Endothelial cell of umbilical vein (primary cell): ENCODE data around the gene SPPL2B. TPM values are rescaled to one million over a fixed set of nuclear protein-coding genes. Genes with fewer than 3 reads are reported as not detected.

Experiments used
- BruUV-seq: library from RNA; stranded (reverse); fragments of 400-500 nt; replicated peaks from 2 replicates; lab custom pipeline; 2021; lab: Mats Ljungman, UMichigan
- CTCF ChIA-PET: fragments of 300-600, 350-600 bp; sonication (Branson Sonifier 250); formaldehyde crosslinking; loops from one replicate; lab custom pipeline; 2021; ENCODE audit warnings: antibody characterized with exemption, inconsistent platforms; lab: Charles Lee
- POLR2A ChIA-PET: fragments of 300-600, 350-600 bp; sonication (Branson Sonifier 250); formaldehyde crosslinking; loops from one replicate; lab custom pipeline; 2021; ENCODE audit warnings: antibody characterized with exemption, inconsistent platforms; lab: Charles Lee
- DNase-seq: peaks from one replicate; pipeline ENCODE4 v3.0.0-alpha.2; 2011; ENCODE audit warnings: low read depth, low spot score
- FAIRE-seq: peaks from 2 replicates; lab custom pipeline; 2011; peaks lifted over from hg19 to GRCh38; lab: Jason Lieb, UNC
- H2AFZ ChIP-seq: 2 replicates; pipeline ENCODE4 v1.6.0; 2012; ENCODE audit warnings: low read depth, low read length, control low read depth, inconsistent platforms
- H3K27ac ChIP-seq: 2 replicates; pipeline ENCODE4 v1.5.1; 2011; ENCODE audit warnings: low read depth, mild to moderate bottlenecking, control low read depth, low read length, moderate library complexity; ENCODE audit not compliant: insufficient read depth
- H3K27me3 ChIP-seq, 2 experiments: 2 replicates each; pipeline versions ENCODE4 v1.6.0 to v1.6.1; 2011; ENCODE audit warnings: low read length in 2 of 2, mixed read lengths in 1 of 2; ENCODE audit not compliant: control insufficient read depth in 2 of 2, insufficient read depth in 2 of 2
- H3K36me3 ChIP-seq, 2 experiments: 2 replicates in 1 of 2; 3 replicates in 1 of 2; pipeline ENCODE4 v1.5.1; 2011; ENCODE audit warnings: low read length in 2 of 2, mild to moderate bottlenecking in 1 of 2, moderate library complexity in 1 of 2; ENCODE audit not compliant: control insufficient read depth in 2 of 2, insufficient read depth in 2 of 2; ENCODE audit errors: extremely low read depth in 1 of 2
- H3K4me1 ChIP-seq: 3 replicates; pipeline ENCODE4 v1.5.1; 2011; ENCODE audit warnings: mild to moderate bottlenecking, low read length; ENCODE audit not compliant: control insufficient read depth, insufficient read depth; ENCODE audit errors: extremely low read depth
- H3K4me2 ChIP-seq: 2 replicates; pipeline ENCODE4 v1.6.1; 2011; ENCODE audit warnings: low read length, control low read depth, mixed read lengths; ENCODE audit not compliant: insufficient read depth
- H3K4me3 ChIP-seq, 3 experiments: fragments of 200-600 bp in 1 of 3; sonication (generic), shearing (Covaris generic) in 1 of 3; replicated peaks in 1 of 3; 2 replicates each; pipeline ENCODE4 v1.5.1; 2011 to 2016; ENCODE audit warnings: control low read depth in 3 of 3, low read length in 3 of 3, mild to moderate bottlenecking in 2 of 3, inconsistent platforms in 1 of 3, low read depth in 1 of 3, moderate library complexity in 1 of 3; ENCODE audit not compliant: insufficient read depth in 1 of 3
- H3K79me2 ChIP-seq: 2 replicates; pipeline ENCODE4 v1.6.0; 2012; ENCODE audit warnings: low read length, inconsistent platforms; ENCODE audit not compliant: control insufficient read depth, insufficient read depth
- H3K9ac ChIP-seq: replicated peaks from 2 replicates; pipeline ENCODE3; 2011; ENCODE audit warnings: low read length, control low read depth; ENCODE audit not compliant: insufficient read depth; ENCODE audit errors: extremely low read depth
- H3K9me1 ChIP-seq: replicated peaks from 3 replicates; pipeline ENCODE4 v1.6.0; 2011; ENCODE audit warnings: mild to moderate bottlenecking, low read length; ENCODE audit not compliant: control insufficient read depth, insufficient read depth; ENCODE audit errors: extremely low read depth
- H3K9me3 ChIP-seq: replicated peaks from 2 replicates; pipeline ENCODE4 v1.5.1; 2012; ENCODE audit warnings: low read length, inconsistent platforms; ENCODE audit not compliant: control insufficient read depth, insufficient read depth
- H4K20me1 ChIP-seq: replicated peaks from 2 replicates; pipeline ENCODE3; 2011; ENCODE audit warnings: mild to moderate bottlenecking, low read length; ENCODE audit not compliant: control insufficient read depth, insufficient read depth; ENCODE audit errors: extremely low read depth
- CTCF ChIP-seq, 2 donors: IDR thresholded peaks; 1 replicate in 1 of 2; 2 replicates in 1 of 2; pipeline ENCODE4 v1.5.1; 2011; ENCODE audit warnings: low read length in 2 of 2, mild to moderate bottlenecking in 2 of 2, moderate library complexity in 2 of 2, control low read depth in 1 of 2, inconsistent platforms in 1 of 2, low read depth in 1 of 2; ENCODE audit not compliant: insufficient read depth in 1 of 2; ENCODE audit errors: extremely low read depth in 1 of 2
- EZH2 ChIP-seq: IDR thresholded peaks from 2 replicates; pipeline ENCODE4 v1.6.1; 2012; ENCODE audit warnings: borderline replicate concordance, low read depth, mild to moderate bottlenecking, moderate library complexity, low read length, inconsistent platforms; ENCODE audit not compliant: severe bottlenecking
- FOS ChIP-seq: IDR thresholded peaks from 2 replicates; pipeline ENCODE4 v1.6.1; 2011; ENCODE audit warnings: mild to moderate bottlenecking, low read length, moderate library complexity, borderline replicate concordance; ENCODE audit not compliant: insufficient read depth
- GATA2 ChIP-seq: IDR thresholded peaks from 2 replicates; pipeline ENCODE4 v1.7.0; 2011; ENCODE audit warnings: low read depth, mild to moderate bottlenecking, moderate library complexity, mixed read lengths, low read length; ENCODE audit not compliant: insufficient read length, insufficient read depth
- JUN ChIP-seq: IDR thresholded peaks from 2 replicates; pipeline ENCODE4 v1.6.1; 2011; ENCODE audit warnings: borderline replicate concordance, low read depth; ENCODE audit not compliant: insufficient read length, insufficient read depth
- MAX ChIP-seq: IDR thresholded peaks from 2 replicates; pipeline ENCODE4 v1.6.1; 2011; ENCODE audit not compliant: insufficient read depth, insufficient read length
- MYC ChIP-seq: IDR thresholded peaks from one replicate; pipeline ENCODE4 v1.6.1; 2011; ENCODE audit warnings: mild to moderate bottlenecking, low read depth, low read length
- POLR2A ChIP-seq: IDR thresholded peaks from 2 replicates; pipeline ENCODE4 v1.6.1; 2012; ENCODE audit warnings: low read depth, mild to moderate bottlenecking, control low read depth, low read length
- POLR2AphosphoS5 ChIP-seq: IDR thresholded peaks from 2 replicates; pipeline ENCODE4 v1.6.1; 2012; ENCODE audit warnings: low read depth, mild to moderate bottlenecking, control low read depth, low read length, moderate library complexity; ENCODE audit not compliant: insufficient read depth
- dilution Hi-C: fragments of 300-500 bp; cut with MboI; formaldehyde crosslinking; loops from one replicate; pipeline ENCODE4 v1.15.0; 2019; ENCODE audit warnings: low sequenced_read_pairs; ENCODE audit not compliant: extremely low pct_ligation_motif_present
- intact Hi-C: fragments of 100-400 bp; cut with micrococcal nuclease; formaldehyde crosslinking; loops from one replicate; pipeline ENCODE4 v1.10.0; 2022
- polyA plus RNA-seq, 4 experiments: library from polyadenylated mRNA; depleted of rRNA in 3 of 4; stranded (reverse) in 3 of 4; unstranded in 1 of 4; fragments of >200 nt; gene quantifications; 2 replicates each; pipeline versions ENCODE4 v1.2.1 to v1.2.3, GENCODE V29; 2011 to 2012; ENCODE audit warnings: missing spikeins in 1 of 4
- total RNA-seq: library from RNA; stranded (reverse); gene quantifications from 2 replicates; pipeline ENCODE4 v1.2.3, GENCODE V29; 2021

The SPPL2B gene
- total and polyA plus RNA-seq, 2 donors (not counting 3 experiments of a cell fraction or from before 2014, with no cell fraction given), result 60.7 to 62.7 TPM

- Histone ChIP-seq H3K9me3 (no peaks in the 10 kb centered on the region), H3K9ac (no peak overlapping the region), H3K4me2 (no peak overlapping the region), H3K36me3 (no peaks in the 10 kb centered on the region), H3K27me3 (no peaks in the 10 kb centered on the region), H2AFZ (no peak overlapping the region), H3K79me2 (peaks cover 39% of the 10 kb centered on the region), H4K20me1 (no peaks in the 10 kb centered on the region), H3K4me1 (peaks cover 15% of the 10 kb centered on the region), H3K27ac (no peak overlapping the region), H3K4me3 (no peak overlapping the region), H3K9me1 (no peaks in the 10 kb centered on the region)
- dilution Hi-C loops, result no loop called here
- CTCF ChIA-PET, result no interaction called here
- FAIRE-seq (no peak), DNase-seq (no peak)
- POLR2A ChIA-PET, result interaction anchor here (0.6 kb wide), 1 partner anchor 146 kb away, joined by 6 read pairs; no protein-coding TSS in a partner anchor
- TF ChIP-seq POLR2A (no peak), EZH2 (no peak), FOS (no peak), JUN (no peak), GATA2 (no peak), POLR2AphosphoS5 (no peak)
- intact Hi-C loops, result no loop called here
- BruUV-seq, result no TSS peak
These were observed 3.2 kb downstream of the SPPL2B start for GRCh38 chr19:2331601-2332246.

- Histone ChIP-seq H3K9me1 (no peaks in the 10 kb centered on the region), H3K27me3 (no peaks in the 10 kb centered on the region), H3K79me2 (peaks cover 31% of the 10 kb centered on the region), H2AFZ (no peak overlapping the region), H3K9ac (no peak overlapping the region), H3K4me2 (no peak overlapping the region), H3K9me3 (no peaks in the 10 kb centered on the region), H3K27ac (no peak overlapping the region), H3K36me3 (no peaks in the 10 kb centered on the region), H3K4me3 (no peak overlapping the region), H3K4me1 (peaks cover 9% of the 10 kb centered on the region), H4K20me1 (no peaks in the 10 kb centered on the region)
- dilution Hi-C loops (no loop called here), intact Hi-C loops (no loop called here)
- FAIRE-seq (no peak), DNase-seq (no peak)
- ChIA-PET POLR2A (no interaction called here), CTCF (no interaction called here)
- no peak for TF ChIP-seq MYC
- TF ChIP-seq POLR2A, result no peak
- no peak for TF ChIP-seq JUN
- no peak for TF ChIP-seq MAX
- no peak for TF ChIP-seq POLR2AphosphoS5
- no peak for TF ChIP-seq CTCF (IDR thresholded peaks at IDR 0.05; ENCODE audit: extremely low read depth in 1 of 2, insufficient read depth in 1 of 2, low read depth in 1 of 2, low read length in 2 of 2)
- no peak for TF ChIP-seq GATA2
- no peak for TF ChIP-seq FOS
- no peak for TF ChIP-seq EZH2
- no TSS peak for BruUV-seq
These were observed 4.0 kb downstream of the SPPL2B start for GRCh38 chr19:2332341-2333026.
